Endothelial cell of umbilical vein (primary cell): ENCODE measurements around the gene ANKRD44. TPM values are rescaled to one million over a fixed set of nuclear protein-coding genes. Genes with fewer than 3 reads are reported as not detected.

ENCODE experiments used
- BruUV-seq: library from RNA; stranded (reverse); fragments of 400-500 nt; replicated peaks from 2 replicates; lab custom pipeline; 2021; lab: Mats Ljungman, UMichigan
- CTCF ChIA-PET: fragments of 300-600, 350-600 bp; sonication (Branson Sonifier 250); formaldehyde crosslinking; loops from one replicate; lab custom pipeline; 2021; ENCODE audit warnings: antibody characterized with exemption, inconsistent platforms; lab: Charles Lee
- POLR2A ChIA-PET: fragments of 300-600, 350-600 bp; sonication (Branson Sonifier 250); formaldehyde crosslinking; loops from one replicate; lab custom pipeline; 2021; ENCODE audit warnings: antibody characterized with exemption, inconsistent platforms; lab: Charles Lee
- DNase-seq: peaks from one replicate; pipeline ENCODE4 v3.0.0-alpha.2; 2011; ENCODE audit warnings: low read depth, low spot score
- FAIRE-seq: peaks from 2 replicates; lab custom pipeline; 2011; peaks lifted over from hg19 to GRCh38; lab: Jason Lieb, UNC
- H2AFZ ChIP-seq: 2 replicates; pipeline ENCODE4 v1.6.0; 2012; ENCODE audit warnings: low read depth, low read length, control low read depth, inconsistent platforms
- H3K27ac ChIP-seq: 2 replicates; pipeline ENCODE4 v1.5.1; 2011; ENCODE audit warnings: low read depth, mild to moderate bottlenecking, control low read depth, low read length, moderate library complexity; ENCODE audit not compliant: insufficient read depth
- H3K27me3 ChIP-seq, 2 experiments: 2 replicates each; pipeline versions ENCODE4 v1.6.0 to v1.6.1; 2011; ENCODE audit warnings: low read length in 2 of 2, mixed read lengths in 1 of 2; ENCODE audit not compliant: control insufficient read depth in 2 of 2, insufficient read depth in 2 of 2
- H3K36me3 ChIP-seq, 2 experiments: 2 replicates in 1 of 2; 3 replicates in 1 of 2; pipeline ENCODE4 v1.5.1; 2011; ENCODE audit warnings: low read length in 2 of 2, mild to moderate bottlenecking in 1 of 2, moderate library complexity in 1 of 2; ENCODE audit not compliant: control insufficient read depth in 2 of 2, insufficient read depth in 2 of 2; ENCODE audit errors: extremely low read depth in 1 of 2
- H3K4me1 ChIP-seq: 3 replicates; pipeline ENCODE4 v1.5.1; 2011; ENCODE audit warnings: mild to moderate bottlenecking, low read length; ENCODE audit not compliant: control insufficient read depth, insufficient read depth; ENCODE audit errors: extremely low read depth
- H3K4me2 ChIP-seq: 2 replicates; pipeline ENCODE4 v1.6.1; 2011; ENCODE audit warnings: low read length, control low read depth, mixed read lengths; ENCODE audit not compliant: insufficient read depth
- H3K4me3 ChIP-seq, 3 experiments: fragments of 200-600 bp in 1 of 3; sonication (generic), shearing (Covaris generic) in 1 of 3; replicated peaks in 1 of 3; 2 replicates each; pipeline ENCODE4 v1.5.1; 2011 to 2016; ENCODE audit warnings: control low read depth in 3 of 3, low read length in 3 of 3, mild to moderate bottlenecking in 2 of 3, inconsistent platforms in 1 of 3, low read depth in 1 of 3, moderate library complexity in 1 of 3; ENCODE audit not compliant: insufficient read depth in 1 of 3
- H3K79me2 ChIP-seq: 2 replicates; pipeline ENCODE4 v1.6.0; 2012; ENCODE audit warnings: low read length, inconsistent platforms; ENCODE audit not compliant: control insufficient read depth, insufficient read depth
- H3K9ac ChIP-seq: replicated peaks from 2 replicates; pipeline ENCODE3; 2011; ENCODE audit warnings: low read length, control low read depth; ENCODE audit not compliant: insufficient read depth; ENCODE audit errors: extremely low read depth
- H3K9me1 ChIP-seq: replicated peaks from 3 replicates; pipeline ENCODE4 v1.6.0; 2011; ENCODE audit warnings: mild to moderate bottlenecking, low read length; ENCODE audit not compliant: control insufficient read depth, insufficient read depth; ENCODE audit errors: extremely low read depth
- H3K9me3 ChIP-seq: replicated peaks from 2 replicates; pipeline ENCODE4 v1.5.1; 2012; ENCODE audit warnings: low read length, inconsistent platforms; ENCODE audit not compliant: control insufficient read depth, insufficient read depth
- H4K20me1 ChIP-seq: replicated peaks from 2 replicates; pipeline ENCODE3; 2011; ENCODE audit warnings: mild to moderate bottlenecking, low read length; ENCODE audit not compliant: control insufficient read depth, insufficient read depth; ENCODE audit errors: extremely low read depth
- EZH2 ChIP-seq: IDR thresholded peaks from 2 replicates; pipeline ENCODE4 v1.6.1; 2012; ENCODE audit warnings: borderline replicate concordance, low read depth, mild to moderate bottlenecking, moderate library complexity, low read length, inconsistent platforms; ENCODE audit not compliant: severe bottlenecking
- FOS ChIP-seq: IDR thresholded peaks from 2 replicates; pipeline ENCODE4 v1.6.1; 2011; ENCODE audit warnings: mild to moderate bottlenecking, low read length, moderate library complexity, borderline replicate concordance; ENCODE audit not compliant: insufficient read depth
- GATA2 ChIP-seq: IDR thresholded peaks from 2 replicates; pipeline ENCODE4 v1.7.0; 2011; ENCODE audit warnings: low read depth, mild to moderate bottlenecking, moderate library complexity, mixed read lengths, low read length; ENCODE audit not compliant: insufficient read length, insufficient read depth
- JUN ChIP-seq: IDR thresholded peaks from 2 replicates; pipeline ENCODE4 v1.6.1; 2011; ENCODE audit warnings: borderline replicate concordance, low read depth; ENCODE audit not compliant: insufficient read length, insufficient read depth
- MYC ChIP-seq: IDR thresholded peaks from one replicate; pipeline ENCODE4 v1.6.1; 2011; ENCODE audit warnings: mild to moderate bottlenecking, low read depth, low read length
- POLR2AphosphoS5 ChIP-seq: IDR thresholded peaks from 2 replicates; pipeline ENCODE4 v1.6.1; 2012; ENCODE audit warnings: low read depth, mild to moderate bottlenecking, control low read depth, low read length, moderate library complexity; ENCODE audit not compliant: insufficient read depth
- dilution Hi-C: fragments of 300-500 bp; cut with MboI; formaldehyde crosslinking; loops from one replicate; pipeline ENCODE4 v1.15.0; 2019; ENCODE audit warnings: low sequenced_read_pairs; ENCODE audit not compliant: extremely low pct_ligation_motif_present
- intact Hi-C: fragments of 100-400 bp; cut with micrococcal nuclease; formaldehyde crosslinking; loops from one replicate; pipeline ENCODE4 v1.10.0; 2022
- polyA plus RNA-seq, 4 experiments: library from polyadenylated mRNA; depleted of rRNA in 3 of 4; stranded (reverse) in 3 of 4; unstranded in 1 of 4; fragments of >200 nt; gene quantifications; 2 replicates each; pipeline versions ENCODE4 v1.2.1 to v1.2.3, GENCODE V29; 2011 to 2012; ENCODE audit warnings: missing spikeins in 1 of 4
- total RNA-seq: library from RNA; stranded (reverse); gene quantifications from 2 replicates; pipeline ENCODE4 v1.2.3, GENCODE V29; 2021
- TF ChIP-seq, protein P1 (sequence below): IDR thresholded peaks from 2 replicates; pipeline ENCODE4 v1.6.1; 2011; ENCODE audit not compliant: insufficient read depth, insufficient read length
- TF ChIP-seq, protein P2 (sequence below), 2 donors: IDR thresholded peaks; 1 replicate in 1 of 2; 2 replicates in 1 of 2; pipeline ENCODE4 v1.5.1; 2011; ENCODE audit warnings: low read length in 2 of 2, mild to moderate bottlenecking in 2 of 2, moderate library complexity in 2 of 2, control low read depth in 1 of 2, inconsistent platforms in 1 of 2, low read depth in 1 of 2; ENCODE audit not compliant: insufficient read depth in 1 of 2; ENCODE audit errors: extremely low read depth in 1 of 2

Gene ANKRD44
- total and polyA plus RNA-seq, 2 donors (not counting 3 experiments of a cell fraction or from before 2014, with no cell fraction given): 3.4 to 6.1 TPM

DNA sequence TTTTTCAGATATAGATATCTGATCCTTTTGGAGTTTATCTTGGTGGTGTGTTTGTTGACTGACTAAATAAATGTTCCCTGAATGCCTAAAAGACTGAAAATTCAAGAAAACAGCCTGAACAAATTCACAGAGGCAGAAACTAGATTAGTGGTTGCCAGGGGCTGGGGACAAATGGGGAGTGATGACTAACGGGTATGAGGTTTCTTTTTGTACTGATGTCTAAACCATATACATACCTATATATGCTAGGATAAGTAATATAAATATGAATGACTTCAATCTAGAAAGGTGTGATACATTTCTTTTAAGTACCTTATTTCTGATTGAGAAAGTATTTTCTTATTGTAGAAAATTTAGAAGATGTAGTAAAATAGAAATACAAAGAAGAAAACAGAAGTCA lies 207.2 kb downstream of the ANKRD44 start:
- dilution Hi-C loops (no loop called here), intact Hi-C loops (loop anchor here (5.0 kb wide), 1 partner anchor 686 kb away; no protein-coding TSS in a partner anchor)
- no peaks in the 10 kb centered on the region for H3K79me2 ChIP-seq
- no peaks in the 10 kb centered on the region for H3K4me1 ChIP-seq
- no TSS peak for BruUV-seq
- H2AFZ ChIP-seq: no peak overlapping the region
- no peaks in the 10 kb centered on the region for H4K20me1 ChIP-seq
- H3K27ac ChIP-seq: no peak overlapping the region
- TF ChIP-seq JUN: no peak
- TF ChIP-seq EZH2: no peak
- TF ChIP-seq FOS: no peak
- TF ChIP-seq, protein P1, sequence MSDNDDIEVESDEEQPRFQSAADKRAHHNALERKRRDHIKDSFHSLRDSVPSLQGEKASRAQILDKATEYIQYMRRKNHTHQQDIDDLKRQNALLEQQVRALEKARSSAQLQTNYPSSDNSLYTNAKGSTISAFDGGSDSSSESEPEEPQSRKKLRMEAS: no peak
- no peak for TF ChIP-seq GATA2
- TF ChIP-seq, protein P2, sequence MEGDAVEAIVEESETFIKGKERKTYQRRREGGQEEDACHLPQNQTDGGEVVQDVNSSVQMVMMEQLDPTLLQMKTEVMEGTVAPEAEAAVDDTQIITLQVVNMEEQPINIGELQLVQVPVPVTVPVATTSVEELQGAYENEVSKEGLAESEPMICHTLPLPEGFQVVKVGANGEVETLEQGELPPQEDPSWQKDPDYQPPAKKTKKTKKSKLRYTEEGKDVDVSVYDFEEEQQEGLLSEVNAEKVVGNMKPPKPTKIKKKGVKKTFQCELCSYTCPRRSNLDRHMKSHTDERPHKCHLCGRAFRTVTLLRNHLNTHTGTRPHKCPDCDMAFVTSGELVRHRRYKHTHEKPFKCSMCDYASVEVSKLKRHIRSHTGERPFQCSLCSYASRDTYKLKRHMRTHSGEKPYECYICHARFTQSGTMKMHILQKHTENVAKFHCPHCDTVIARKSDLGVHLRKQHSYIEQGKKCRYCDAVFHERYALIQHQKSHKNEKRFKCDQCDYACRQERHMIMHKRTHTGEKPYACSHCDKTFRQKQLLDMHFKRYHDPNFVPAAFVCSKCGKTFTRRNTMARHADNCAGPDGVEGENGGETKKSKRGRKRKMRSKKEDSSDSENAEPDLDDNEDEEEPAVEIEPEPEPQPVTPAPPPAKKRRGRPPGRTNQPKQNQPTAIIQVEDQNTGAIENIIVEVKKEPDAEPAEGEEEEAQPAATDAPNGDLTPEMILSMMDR (IDR thresholded peaks at IDR 0.05; ENCODE audit: extremely low read depth in 1 of 2, insufficient read depth in 1 of 2, low read depth in 1 of 2, low read length in 2 of 2): no peak
- TF ChIP-seq POLR2AphosphoS5: no peak
- TF ChIP-seq MYC: no peak
- CTCF ChIA-PET: no interaction called here
- H3K9me3 ChIP-seq: no peaks in the 10 kb centered on the region
- H3K4me3 ChIP-seq: no peak overlapping the region
- no peak overlapping the region for H3K9ac ChIP-seq
- DNase-seq (no peak), FAIRE-seq (no peak)
- POLR2A ChIA-PET: no interaction called here
- no peaks in the 10 kb centered on the region for H3K9me1 ChIP-seq
- H3K36me3 ChIP-seq: no peaks in the 10 kb centered on the region
- H3K27me3 ChIP-seq: no peaks in the 10 kb centered on the region
- H3K4me2 ChIP-seq: no peak overlapping the region
